Coronary artery (tissue), 2 donors: Measurements from ENCODE around the gene WWC1.

Experiments
- DNase-seq: peaks from one replicate; pipeline ENCODE4 v3.0.0-alpha.2; 2017; ENCODE audit warnings: low spot score
- H3K27ac ChIP-seq, 2 donors: fragments of 200-600 bp; sonication (generic); one replicate each; pipeline ENCODE4 v1.5.1; 2016 to 2019
- H3K4me3 ChIP-seq: fragments of 200-600 bp; sonication (generic); 2 replicates; pipeline ENCODE4 v1.5.1; 2016; ENCODE audit warnings: mild to moderate bottlenecking, moderate library complexity
- CTCF ChIP-seq: fragments of 200-600 bp; sonication (generic); IDR thresholded peaks from one replicate; pipeline ENCODE4 v1.5.1; 2019; ENCODE audit warnings: antibody characterized with exemption

Gene WWC1

GRCh38 chr5:168296682-168297081 is 5.2 kb downstream of the WWC1 start:
- no peak for TF ChIP-seq CTCF
- no peak overlapping the region for H3K27ac ChIP-seq
- H3K4me3 ChIP-seq: no peak overlapping the region

GRCh38 chr5:168298949-168299348 is 7.5 kb downstream of the WWC1 start:
- no peak for TF ChIP-seq CTCF
- H3K27ac ChIP-seq: no peak overlapping the region
- H3K4me3 ChIP-seq: no peak overlapping the region
- no peak for DNase-seq

More at GRCh38 chr5:168296682-168297081, 5.2 kb downstream of the WWC1 start:
- no peak for DNase-seq

- no peak for DNase-seq
- Histone ChIP-seq H3K27ac (no peak overlapping the region), H3K4me3 (no peak overlapping the region)
- no peak for TF ChIP-seq CTCF
These were observed 7.9 kb downstream of the WWC1 start for GRCh38 chr5:168299372-168299771.

- H3K4me3 ChIP-seq: no peak overlapping the region
- no peak overlapping the region for H3K27ac ChIP-seq
- DNase-seq: no peak
- no peak for TF ChIP-seq CTCF
These were observed 9.1 kb downstream of the WWC1 start for GRCh38 chr5:168300326-168301182.

- TF ChIP-seq CTCF: no peak
- no peak for DNase-seq
- Histone ChIP-seq H3K4me3 (no peak overlapping the region), H3K27ac (no peak overlapping the region)
These were observed 10.3 kb downstream of the WWC1 start for GRCh38 chr5:168301593-168302390.

GRCh38 chr5:168302785-168303184 is 11.3 kb downstream of the WWC1 start:
- Histone ChIP-seq H3K4me3 (no peak overlapping the region), H3K27ac (no peak overlapping the region)
- no peak for TF ChIP-seq CTCF
- no peak for DNase-seq
